ENCODE results near the gene CHRM1. TPM values are rescaled to one million over a fixed set of nuclear protein-coding genes. Genes with fewer than 3 reads are reported as not detected.

CHRM1 gene
- total RNA-seq, 1 donor from 2014 or later = not detected

GRCh38 chr11:62875698-62876478 is 45.3 kb downstream of the CHRM1 start:
- FAIRE-seq = no peak

GRCh38 chr11:62874851-62875250 is 46.3 kb downstream of the CHRM1 start:
- Histone ChIP-seq H3K79me2 (ENCODE audit: insufficient read depth, low read length) (peaks cover 6% of the 10 kb centered on the region), H3K36me3 (ENCODE audit: insufficient read depth, low read length) (no peaks in the 10 kb centered on the region)

More at GRCh38 chr11:62875698-62876478, 45.3 kb downstream of the CHRM1 start:
- H3K9ac ChIP-seq (ENCODE audit: low read length) = peak overlapping the region; percentile 14
- H3K4me3 ChIP-seq (ENCODE audit: insufficient read depth, low read depth, low read length) = no peak overlapping the region
- no peaks in the 10 kb centered on the region for H3K27me3 ChIP-seq (ENCODE audit: insufficient read depth, low read length)
- Mint-ChIP-seq H3K27me3 (ENCODE audit: low read depth, unreplicated experiment) (no peaks in the 10 kb centered on the region), H3K4me1 (ENCODE audit: low read depth, unreplicated experiment) (peaks cover 10% of the 10 kb centered on the region), H3K4me3 (ENCODE audit: unreplicated experiment) (no peak overlapping the region), H3K27ac (ENCODE audit: unreplicated experiment) (no peak overlapping the region), H3K9me3 (ENCODE audit: unreplicated experiment) (no peaks in the 10 kb centered on the region), H3K36me3 (ENCODE audit: low read depth, unreplicated experiment) (peaks cover 7% of the 10 kb centered on the region)
- TF ChIP-seq EZH2 (IDR thresholded peaks at IDR 0.05; ENCODE audit: insufficient read depth, low read length) = no peak
- TF ChIP-seq, protein P1, sequence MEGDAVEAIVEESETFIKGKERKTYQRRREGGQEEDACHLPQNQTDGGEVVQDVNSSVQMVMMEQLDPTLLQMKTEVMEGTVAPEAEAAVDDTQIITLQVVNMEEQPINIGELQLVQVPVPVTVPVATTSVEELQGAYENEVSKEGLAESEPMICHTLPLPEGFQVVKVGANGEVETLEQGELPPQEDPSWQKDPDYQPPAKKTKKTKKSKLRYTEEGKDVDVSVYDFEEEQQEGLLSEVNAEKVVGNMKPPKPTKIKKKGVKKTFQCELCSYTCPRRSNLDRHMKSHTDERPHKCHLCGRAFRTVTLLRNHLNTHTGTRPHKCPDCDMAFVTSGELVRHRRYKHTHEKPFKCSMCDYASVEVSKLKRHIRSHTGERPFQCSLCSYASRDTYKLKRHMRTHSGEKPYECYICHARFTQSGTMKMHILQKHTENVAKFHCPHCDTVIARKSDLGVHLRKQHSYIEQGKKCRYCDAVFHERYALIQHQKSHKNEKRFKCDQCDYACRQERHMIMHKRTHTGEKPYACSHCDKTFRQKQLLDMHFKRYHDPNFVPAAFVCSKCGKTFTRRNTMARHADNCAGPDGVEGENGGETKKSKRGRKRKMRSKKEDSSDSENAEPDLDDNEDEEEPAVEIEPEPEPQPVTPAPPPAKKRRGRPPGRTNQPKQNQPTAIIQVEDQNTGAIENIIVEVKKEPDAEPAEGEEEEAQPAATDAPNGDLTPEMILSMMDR (IDR thresholded peaks at IDR 0.05; ENCODE audit: insufficient read depth, low read depth, low read length) = no peak
- H3K9me3 ChIP-seq (ENCODE audit: insufficient read depth, low read depth, low read length) = no peaks in the 10 kb centered on the region
- no peak for DNase-seq (ENCODE audit: low read depth)
- no peaks in the 10 kb centered on the region for H4K20me1 ChIP-seq (ENCODE audit: insufficient read depth, low read length)
- H3K27ac ChIP-seq (ENCODE audit: low read depth, low read length) = no peak overlapping the region
- peaks cover 8% of the 10 kb centered on the region for H3K79me2 ChIP-seq (ENCODE audit: insufficient read depth, low read length)
- no peak overlapping the region for H2AFZ ChIP-seq (ENCODE audit: low read depth, low read length)
- H3K4me2 ChIP-seq (ENCODE audit: low read length) = no peak overlapping the region
- no peaks in the 10 kb centered on the region for H3K36me3 ChIP-seq (ENCODE audit: insufficient read depth, low read length)
- H3K4me1 ChIP-seq (ENCODE audit: insufficient read depth, low read length) = peaks cover 13% of the 10 kb centered on the region

More at GRCh38 chr11:62874851-62875250, 46.3 kb downstream of the CHRM1 start:
- H3K27me3 Mint-ChIP-seq (ENCODE audit: low read depth, unreplicated experiment) = no peaks in the 10 kb centered on the region
- DNase-seq (ENCODE audit: low read depth) = no peak
- H3K4me3 ChIP-seq (ENCODE audit: insufficient read depth, low read depth, low read length) = no peak overlapping the region
- no peaks in the 10 kb centered on the region for H3K9me3 ChIP-seq (ENCODE audit: insufficient read depth, low read depth, low read length)
- H3K4me1 Mint-ChIP-seq (ENCODE audit: low read depth, unreplicated experiment) = peaks cover 4% of the 10 kb centered on the region
- H3K27ac Mint-ChIP-seq (ENCODE audit: unreplicated experiment) = no peak overlapping the region
- TF ChIP-seq, protein P1 (IDR thresholded peaks at IDR 0.05; ENCODE audit: insufficient read depth, low read depth, low read length) = no peak
- no peak for TF ChIP-seq EZH2 (IDR thresholded peaks at IDR 0.05; ENCODE audit: insufficient read depth, low read length)
- H3K36me3 Mint-ChIP-seq (ENCODE audit: low read depth, unreplicated experiment) = peaks cover 2% of the 10 kb centered on the region
- no peak for FAIRE-seq
- no peak overlapping the region for H3K27ac ChIP-seq (ENCODE audit: low read depth, low read length)
- no peaks in the 10 kb centered on the region for H3K27me3 ChIP-seq (ENCODE audit: insufficient read depth, low read length)
- H3K4me2 ChIP-seq (ENCODE audit: low read length) = no peak overlapping the region
- peaks cover 8% of the 10 kb centered on the region for H3K4me1 ChIP-seq (ENCODE audit: insufficient read depth, low read length)
- H4K20me1 ChIP-seq (ENCODE audit: insufficient read depth, low read length) = no peaks in the 10 kb centered on the region
- no peak overlapping the region for H3K9ac ChIP-seq (ENCODE audit: low read length)
- no peaks in the 10 kb centered on the region for H3K9me3 Mint-ChIP-seq (ENCODE audit: unreplicated experiment)
- no peak overlapping the region for H3K4me3 Mint-ChIP-seq (ENCODE audit: unreplicated experiment)
- no peak overlapping the region for H2AFZ ChIP-seq (ENCODE audit: low read depth, low read length)
